ENCODE results near the gene MESP2.

- TF ChIP-seq CTCF (IDR thresholded peaks at IDR 0.05; ENCODE audit: low read depth, low read length, poor library complexity, severe bottlenecking) (no peak), EZH2phosphoT487 (IDR thresholded peaks at IDR 0.05; ENCODE audit: borderline replicate concordance, low read length) (no peak)
These were observed 26.6 kb upstream of the MESP2 start for GRCh38 chr15:89749526-89749925.

Measured in DOHH2 (cell line).